ENCODE results near the gene HTT.

The HTT gene

GRCh38 chr4:3290476-3290875, 216.0 kb downstream of the HTT start:
- DNase-seq (ENCODE audit: low spot score), result no peak

DNA sequence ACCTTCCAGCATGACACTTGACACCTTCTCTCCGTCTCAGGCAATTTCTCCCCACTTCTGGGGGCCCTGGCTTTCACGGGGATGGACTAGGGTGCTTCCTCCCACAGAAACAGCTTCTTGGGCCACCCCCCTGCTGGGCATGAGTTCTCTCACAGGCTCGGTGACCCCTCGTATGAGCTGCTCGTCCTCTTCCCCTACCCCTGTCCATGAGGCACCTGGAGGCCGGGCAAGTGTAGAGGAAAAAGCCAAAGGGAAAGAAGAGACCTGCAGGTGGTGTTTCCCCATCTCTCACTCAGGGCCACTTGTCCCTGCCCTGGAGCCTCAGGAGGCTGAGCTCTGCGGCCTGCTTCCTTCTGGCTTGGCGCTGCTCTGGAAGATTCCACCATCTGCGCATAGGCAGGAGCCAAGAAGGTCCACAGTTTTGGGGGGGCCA, 216.4 kb downstream of the HTT start:
- DNase-seq (ENCODE audit: low spot score), result no peak

DNA sequence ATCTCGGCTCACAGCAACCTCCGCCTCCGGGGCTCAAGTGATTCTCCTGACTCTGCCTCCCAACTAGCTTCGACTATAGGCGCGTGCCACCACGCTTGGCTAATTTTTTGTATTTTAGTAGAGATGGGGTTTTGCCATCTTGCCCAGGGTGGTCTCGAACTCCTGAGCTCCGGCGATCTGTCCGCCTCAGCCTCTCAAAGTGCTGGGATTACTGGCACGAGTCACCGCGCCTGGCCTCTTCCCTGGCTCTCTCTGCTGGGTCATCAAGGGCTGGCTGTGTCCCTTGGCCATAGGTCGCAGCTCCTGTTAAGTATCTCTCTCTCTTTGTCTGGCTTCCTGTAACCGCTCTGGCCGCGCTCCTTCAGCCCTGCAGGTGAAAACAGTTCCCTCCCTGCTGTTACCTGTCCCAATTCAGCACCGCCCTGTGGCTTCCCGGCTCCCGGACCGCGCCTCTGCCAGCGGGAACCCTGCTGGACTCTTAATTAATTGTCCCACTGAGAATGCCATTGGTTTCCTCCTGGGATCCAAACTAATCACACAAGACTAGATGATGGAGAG, 217.0 kb downstream of the HTT start:
- no peak for DNase-seq (ENCODE audit: low spot score)

DNA sequence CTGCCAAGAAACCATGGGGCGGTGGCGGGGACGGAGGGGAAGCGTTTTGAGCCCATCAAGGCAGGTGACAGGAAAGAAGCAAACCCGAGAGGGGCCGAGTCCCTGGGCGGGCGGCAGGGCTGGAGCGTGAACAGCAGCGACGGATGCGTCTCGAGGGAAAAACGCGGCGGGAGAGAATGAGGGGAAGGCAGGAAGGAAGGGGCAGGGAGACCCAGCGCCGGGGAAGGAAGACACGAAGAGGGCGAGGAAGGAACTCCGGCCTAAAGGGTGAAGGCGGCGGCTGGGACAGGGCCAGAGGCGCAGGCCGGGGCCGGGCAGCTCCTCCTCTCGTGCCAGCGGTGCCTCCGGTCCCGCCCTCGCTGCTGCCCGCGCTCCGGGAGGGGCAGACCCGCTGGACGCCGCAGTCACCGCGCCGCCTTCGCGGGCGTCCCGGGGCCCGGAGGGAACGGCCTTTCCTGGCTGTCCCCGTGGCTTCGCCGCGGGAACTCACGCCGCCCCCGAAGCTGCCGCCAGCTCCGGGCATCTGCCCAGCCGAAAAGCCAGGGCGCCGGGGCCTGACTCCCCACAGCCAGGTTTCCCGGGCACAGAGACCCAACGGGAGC, 217.6 kb downstream of the HTT start:
- DNase-seq (ENCODE audit: low spot score), result no peak

DNA sequence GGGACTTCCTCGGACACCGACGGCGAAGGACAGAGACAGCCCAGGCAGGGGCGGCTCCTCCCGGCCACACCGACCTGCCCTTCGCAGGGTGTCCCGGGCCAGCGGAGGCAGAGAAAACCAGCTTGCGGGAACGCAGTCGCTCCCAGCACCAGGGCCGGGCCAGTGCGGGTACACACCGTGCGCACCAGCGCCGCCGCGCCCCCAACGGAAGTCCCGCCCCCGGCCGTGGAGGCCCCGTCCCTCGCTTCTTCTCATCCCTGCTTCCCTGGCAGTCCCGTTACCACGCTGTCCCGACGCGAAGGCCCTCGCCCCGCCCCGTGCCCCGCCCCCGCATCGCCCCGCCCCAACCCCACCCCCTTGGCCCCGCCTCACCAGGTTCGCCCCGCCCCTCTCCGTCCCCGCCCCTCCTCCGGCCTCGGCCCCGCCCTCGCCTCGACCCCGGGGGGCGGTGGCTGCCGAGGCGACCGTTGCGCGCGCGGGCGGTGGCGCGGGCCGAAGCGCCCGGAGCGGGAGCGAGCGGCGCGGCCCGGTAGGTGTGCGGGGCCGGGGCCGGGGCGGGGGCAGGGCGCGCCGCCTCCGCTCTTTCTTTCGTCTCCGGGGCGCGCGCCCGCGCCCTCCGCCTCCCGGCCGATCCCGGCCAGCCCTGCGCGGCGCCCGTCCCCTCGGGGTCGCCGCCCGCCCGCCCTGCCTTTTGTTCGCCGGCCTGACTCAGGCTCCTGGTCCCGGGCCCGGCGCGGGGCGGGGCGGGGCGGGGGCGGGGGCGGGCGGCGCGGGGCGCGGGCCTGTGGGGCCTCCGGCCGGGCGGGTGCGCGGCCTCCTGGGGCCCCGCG, 218.3 kb downstream of the HTT start, which contains the start of gene RGS12:
RGS12 (plus strand) TSS at position 451 of the 830 bp plus-strand sequence. CDS start 23,150 bp downstream, outside the sequence.
- DNase-seq (ENCODE audit: low spot score), result peak; percentile 87

All from activated CD4-positive, alpha-beta T cell treated with anti-CD3 and anti-CD28 coated beads, Interleukin-2, Interleukin-4, amounts not matched to agents 100 ng/mL and 50 ng/mL, durations not matched to agents 16 hours and 8 hours (primary cell).